ENCODE data around the gene MBTPS2. TPM values are rescaled to one million over a fixed set of nuclear protein-coding genes. Genes with fewer than 3 reads are reported as not detected.
"Not testable (repeated sequence)": the region's sequence is repeated elsewhere in the genome, so short reads cannot be mapped to it uniquely, and the experiment has no call there.

Gene MBTPS2
- total RNA-seq, result 1 to 10 TPM; 8.3 to 8.4 TPM

GRCh38 chrX:21839334-21840192 lies at the start of gene MBTPS2:
MBTPS2 (plus strand) TSS chrX:21839617; CDS start chrX:21839735, 118 bp downstream.
- peaks cover 18% of the 10 kb centered on the region for H3K4me1 Mint-ChIP-seq
- peaks cover 6% of the 10 kb centered on the region for H3K36me3 Mint-ChIP-seq (ENCODE audit: low read depth)
- no peaks in the 10 kb centered on the region for H3K9me3 Mint-ChIP-seq
- peak within 1 kb of the TSS; percentile 93 for H3K27ac Mint-ChIP-seq
- ChIA-PET POLR2A (interaction anchor here (0.6 kb wide), 3 partner anchors 132 to 367 kb away, joined by 3 to 4 read pairs (median 4); no protein-coding TSS in a partner anchor), CTCF (interaction anchor here (0.5 kb wide), 1 partner anchor 23 kb away, joined by 3 read pairs; no protein-coding TSS in a partner anchor)
- peak; percentile 82 for DNase-seq
- H3K27me3 Mint-ChIP-seq, result no peaks in the 10 kb centered on the region
- peak within 1 kb of the TSS; percentile 84 for H3K4me3 Mint-ChIP-seq

GRCh38 chrX:21798677-21799219 lies 40.7 kb upstream of the MBTPS2 start:
- ChIA-PET POLR2A (no interaction called here), CTCF (no interaction called here)
- H3K36me3 Mint-ChIP-seq (ENCODE audit: low read depth), result no peaks in the 10 kb centered on the region

DNA sequence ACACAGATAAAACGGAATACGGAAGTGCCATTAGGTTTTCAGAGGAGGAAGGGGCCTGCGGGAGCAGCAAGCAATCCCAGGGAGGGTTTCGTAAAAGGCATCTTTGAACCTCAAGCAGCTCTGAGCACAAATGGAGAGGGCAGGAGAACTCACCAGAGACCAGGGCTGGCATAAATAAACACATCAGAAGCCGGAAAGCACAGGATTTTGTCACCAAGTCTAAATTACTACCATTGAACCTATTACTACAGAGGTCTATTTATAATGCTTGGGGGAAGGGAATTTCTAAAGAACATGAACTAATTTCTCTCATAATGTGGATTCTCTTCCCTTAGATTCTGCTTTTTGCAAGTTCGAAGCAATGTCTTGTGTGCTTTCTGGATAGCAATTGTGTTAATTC lies 39.6 kb upstream of the MBTPS2 start:
- H3K4me1 Mint-ChIP-seq, result no peaks in the 10 kb centered on the region
- H3K27me3 Mint-ChIP-seq, result peaks cover 3% of the 10 kb centered on the region
- ChIA-PET POLR2A (no interaction called here), CTCF (no interaction called here)
- no peak overlapping the region for H3K27ac Mint-ChIP-seq
- H3K36me3 Mint-ChIP-seq (ENCODE audit: low read depth), result no peaks in the 10 kb centered on the region
- no peak for DNase-seq
- no peaks in the 10 kb centered on the region for H3K9me3 Mint-ChIP-seq
- H3K4me3 Mint-ChIP-seq, result no peak overlapping the region

More at GRCh38 chrX:21798677-21799219, 40.7 kb upstream of the MBTPS2 start:
- H3K4me1 Mint-ChIP-seq, result no peaks in the 10 kb centered on the region
- no peak overlapping the region for H3K4me3 Mint-ChIP-seq
- no peak for DNase-seq
- H3K9me3 Mint-ChIP-seq, result no peaks in the 10 kb centered on the region
- no peak overlapping the region for H3K27ac Mint-ChIP-seq
- H3K27me3 Mint-ChIP-seq, result peaks cover 3% of the 10 kb centered on the region

GRCh38 chrX:21800344-21800770 lies 39.1 kb upstream of the MBTPS2 start:
- Mint-ChIP-seq H3K36me3 (ENCODE audit: low read depth) (no peaks in the 10 kb centered on the region), H3K27ac (no peak overlapping the region), H3K4me1 (no peaks in the 10 kb centered on the region), H3K9me3 (no peaks in the 10 kb centered on the region), H3K4me3 (no peak overlapping the region), H3K27me3 (peaks cover under 1% of the 10 kb centered on the region)
- no peak for DNase-seq
- ChIA-PET POLR2A (no interaction called here), CTCF (no interaction called here)

DNA sequence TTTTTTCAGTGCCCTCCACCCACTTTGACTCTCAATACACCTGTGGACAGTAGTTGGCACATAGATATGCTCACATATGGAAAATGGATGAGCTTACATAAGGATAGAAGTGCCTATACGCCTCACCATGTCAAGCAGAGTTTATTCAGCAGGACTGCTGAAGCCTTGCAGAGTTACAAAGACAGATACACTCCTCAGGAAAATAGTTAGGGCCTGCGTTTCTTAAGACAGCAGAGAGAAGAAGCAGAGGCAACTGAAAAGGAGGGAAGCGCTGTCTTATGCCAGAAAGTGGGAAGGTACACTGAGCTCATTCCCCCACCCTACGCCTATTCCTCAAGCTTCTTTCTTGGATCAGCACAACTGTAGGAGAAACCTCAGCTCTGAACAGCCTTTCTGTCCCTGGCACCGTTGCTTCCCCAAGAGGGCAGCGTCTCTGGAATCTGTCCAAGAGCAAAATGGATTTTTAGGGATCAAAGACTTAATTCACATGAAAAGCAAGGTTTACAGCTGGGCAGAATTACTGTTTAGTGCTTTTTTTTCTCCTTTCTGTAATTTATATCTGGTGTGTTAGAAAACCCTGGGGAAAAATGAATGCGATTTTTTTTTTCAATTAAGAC lies 37.3 kb upstream of the MBTPS2 start:
- POLR2A ChIA-PET, result no interaction called here
- no peak overlapping the region for H3K27ac Mint-ChIP-seq
- CTCF ChIA-PET, result no interaction called here

GRCh38 chrX:21802839-21803238 lies 36.6 kb upstream of the MBTPS2 start:
- POLR2A ChIA-PET, result no interaction called here
- no peaks in the 10 kb centered on the region for H3K9me3 Mint-ChIP-seq
- no peaks in the 10 kb centered on the region for H3K4me1 Mint-ChIP-seq
- H3K27ac Mint-ChIP-seq, result no peak overlapping the region
- H3K36me3 Mint-ChIP-seq (ENCODE audit: low read depth), result no peaks in the 10 kb centered on the region
- DNase-seq, result no peak
- H3K4me3 Mint-ChIP-seq, result no peak overlapping the region
- H3K27me3 Mint-ChIP-seq, result no peaks in the 10 kb centered on the region
- CTCF ChIA-PET, result no interaction called here

More for the DNA sequence above, 37.3 kb upstream of the MBTPS2 start:
- H3K27me3 Mint-ChIP-seq, result no peaks in the 10 kb centered on the region
- H3K4me1 Mint-ChIP-seq, result no peaks in the 10 kb centered on the region
- no peaks in the 10 kb centered on the region for H3K9me3 Mint-ChIP-seq
- H3K4me3 Mint-ChIP-seq, result no peak overlapping the region
- DNase-seq, result no peak
- no peaks in the 10 kb centered on the region for H3K36me3 Mint-ChIP-seq (ENCODE audit: low read depth)

- Mint-ChIP-seq H3K4me1 (no peaks in the 10 kb centered on the region), H3K9me3 (no peaks in the 10 kb centered on the region), H3K27me3 (no peaks in the 10 kb centered on the region), H3K36me3 (ENCODE audit: low read depth) (no peaks in the 10 kb centered on the region), H3K27ac (no peak overlapping the region), H3K4me3 (no peak overlapping the region)
- ChIA-PET CTCF (no interaction called here), POLR2A (no interaction called here)
- DNase-seq, result no peak
Measured at GRCh38 chrX:21806691-21807090, 32.7 kb upstream of the MBTPS2 start.

DNA sequence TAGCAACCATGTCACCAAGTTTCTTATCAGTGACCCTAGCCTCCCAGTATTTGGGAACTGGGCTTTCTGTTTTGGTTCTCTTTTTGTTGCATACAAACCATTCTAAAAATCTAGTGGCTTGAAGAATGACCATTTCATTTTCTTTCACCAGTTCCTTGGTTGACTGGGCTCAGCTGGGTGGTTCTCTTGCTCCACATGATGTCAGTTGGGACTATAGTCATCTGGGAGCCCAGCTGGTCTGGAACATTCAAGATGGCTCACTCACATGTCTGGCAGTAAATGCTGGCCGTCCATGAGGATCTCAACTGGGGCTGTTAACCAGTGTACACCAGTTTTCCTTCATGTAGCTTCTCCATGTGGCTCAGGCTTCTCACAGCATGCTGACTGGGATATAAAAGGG lies 27.6 kb upstream of the MBTPS2 start:
- no peak overlapping the region for H3K4me3 Mint-ChIP-seq
- H3K27me3 Mint-ChIP-seq, result no peaks in the 10 kb centered on the region
- no peaks in the 10 kb centered on the region for H3K36me3 Mint-ChIP-seq (ENCODE audit: low read depth)
- DNase-seq, result no peak
- H3K9me3 Mint-ChIP-seq, result no peaks in the 10 kb centered on the region
- no peaks in the 10 kb centered on the region for H3K4me1 Mint-ChIP-seq
- H3K27ac Mint-ChIP-seq, result no peak overlapping the region
- CTCF ChIA-PET, result no interaction called here
- POLR2A ChIA-PET, result no interaction called here

DNA sequence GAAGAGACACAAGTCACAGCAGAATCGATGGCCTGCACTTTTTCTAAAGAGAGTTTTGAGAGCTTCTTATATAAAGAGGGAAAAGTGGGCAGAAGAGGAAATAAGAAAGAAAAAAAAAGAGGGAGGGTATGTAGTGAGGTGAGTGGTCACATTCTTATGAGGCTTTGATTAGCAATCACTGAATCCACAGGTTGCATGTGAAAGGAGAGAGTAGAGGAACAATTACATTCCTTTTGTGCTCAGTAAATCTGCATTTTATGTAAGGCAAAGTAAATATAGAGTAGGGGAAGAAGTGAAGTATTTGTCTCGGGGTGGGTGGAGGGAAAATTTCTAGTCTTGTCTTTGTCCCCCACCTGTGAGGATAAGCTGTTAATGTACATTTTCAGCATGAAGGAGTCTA lies 26.8 kb upstream of the MBTPS2 start:
- Mint-ChIP-seq H3K27me3 (no peaks in the 10 kb centered on the region), H3K4me3 (no peak overlapping the region), H3K4me1 (no peaks in the 10 kb centered on the region), H3K9me3 (no peaks in the 10 kb centered on the region), H3K27ac (no peak overlapping the region), H3K36me3 (ENCODE audit: low read depth) (no peaks in the 10 kb centered on the region)
- DNase-seq, result no peak
- CTCF ChIA-PET, result no interaction called here
- POLR2A ChIA-PET, result no interaction called here

DNA sequence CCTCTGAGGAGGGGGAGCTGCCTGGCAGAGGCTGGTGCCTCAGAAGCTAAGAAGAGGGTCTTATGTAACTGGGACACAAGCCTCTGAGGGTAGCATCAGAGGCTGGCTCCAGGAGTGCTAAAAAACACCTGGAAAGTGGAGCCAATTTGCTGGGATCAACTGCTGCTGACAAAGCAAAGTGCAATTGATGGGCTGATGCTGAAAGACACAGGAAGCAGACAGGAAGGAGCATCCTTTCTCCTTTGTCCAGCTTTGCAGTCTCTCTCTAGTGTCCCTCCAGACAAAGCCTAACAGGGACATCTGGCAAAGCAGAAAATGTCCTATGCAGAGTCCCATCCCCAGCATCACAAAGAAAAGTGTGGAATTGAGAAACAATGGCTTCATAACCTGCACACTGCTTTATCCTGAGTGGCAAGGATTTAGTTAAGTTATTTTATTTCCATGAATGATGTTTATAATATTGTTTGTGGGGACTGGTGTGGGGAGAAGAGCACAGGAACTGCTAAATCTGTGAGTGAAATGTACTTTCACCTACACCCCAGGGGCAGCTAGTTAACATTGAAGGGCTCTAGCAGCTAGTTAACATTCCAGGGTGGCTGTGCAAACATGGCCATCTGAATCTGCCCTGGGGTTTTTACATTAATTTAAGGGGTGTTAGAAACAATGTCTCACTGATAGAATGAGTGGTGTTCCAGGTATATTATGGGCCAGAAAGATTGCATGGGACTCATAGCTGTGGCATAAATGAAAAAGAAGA lies 25.6 kb upstream of the MBTPS2 start:
- Mint-ChIP-seq H3K27me3 (no peaks in the 10 kb centered on the region), H3K36me3 (ENCODE audit: low read depth) (no peaks in the 10 kb centered on the region), H3K9me3 (no peaks in the 10 kb centered on the region), H3K4me3 (no peak overlapping the region), H3K27ac (no peak overlapping the region), H3K4me1 (no peaks in the 10 kb centered on the region)
- no peak for DNase-seq
- ChIA-PET POLR2A (interaction anchor here (0.6 kb wide), 1 partner anchor 322 kb away, joined by 5 read pairs; no protein-coding TSS in a partner anchor), CTCF (no interaction called here)

GRCh38 chrX:21816136-21816535 lies 23.3 kb upstream of the MBTPS2 start:
- H3K36me3 Mint-ChIP-seq (ENCODE audit: low read depth), result no peaks in the 10 kb centered on the region
- CTCF ChIA-PET, result no interaction called here
- no peaks in the 10 kb centered on the region for H3K27me3 Mint-ChIP-seq
- no peak overlapping the region for H3K4me3 Mint-ChIP-seq
- POLR2A ChIA-PET, result no interaction called here
- no peak for DNase-seq
- no peak overlapping the region for H3K27ac Mint-ChIP-seq
- no peaks in the 10 kb centered on the region for H3K9me3 Mint-ChIP-seq
- no peaks in the 10 kb centered on the region for H3K4me1 Mint-ChIP-seq

DNA sequence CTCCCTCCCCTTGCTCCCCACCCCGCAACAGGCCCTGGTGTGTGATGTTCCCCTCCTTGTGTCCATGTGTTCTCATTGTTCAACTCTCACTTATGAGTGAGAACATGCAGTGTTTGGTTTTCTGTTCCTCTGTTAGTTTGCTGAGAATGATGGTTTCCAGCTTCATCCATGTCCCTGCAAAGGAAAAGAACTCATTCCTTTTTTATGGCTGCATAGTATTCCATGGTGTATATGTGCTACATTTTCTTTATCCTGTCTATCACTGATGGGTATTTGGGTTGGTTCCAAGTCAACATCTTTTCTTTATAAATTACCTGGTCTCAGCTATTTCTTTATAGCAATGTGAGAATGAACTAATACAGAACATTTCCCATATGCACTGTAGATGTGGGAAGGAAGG lies 19.2 kb upstream of the MBTPS2 start:
- H3K36me3 Mint-ChIP-seq (ENCODE audit: low read depth); DNase-seq; H3K27me3 Mint-ChIP-seq; CTCF ChIA-PET; H3K27ac Mint-ChIP-seq; POLR2A ChIA-PET; H3K4me1 Mint-ChIP-seq; H3K4me3 Mint-ChIP-seq; H3K9me3 Mint-ChIP-seq: not testable (repeated sequence)

GRCh38 chrX:21821875-21822274 lies 17.5 kb upstream of the MBTPS2 start:
- Mint-ChIP-seq H3K9me3 (no peaks in the 10 kb centered on the region), H3K27me3 (no peaks in the 10 kb centered on the region), H3K36me3 (ENCODE audit: low read depth) (no peaks in the 10 kb centered on the region), H3K27ac (no peak overlapping the region), H3K4me3 (no peak overlapping the region), H3K4me1 (no peaks in the 10 kb centered on the region)
- no peak for DNase-seq
- POLR2A ChIA-PET, result no interaction called here
- CTCF ChIA-PET, result interaction anchor here (0.9 kb wide), 1 partner anchor 14 kb away, joined by 3 read pairs; no protein-coding TSS in a partner anchor

Data from activated CD4-positive, alpha-beta T cell treated with anti-CD3 and anti-CD28 coated beads, Interleukin-2, amount 10 ng/mL, durations not matched to agents 7 days and 5 days (primary cell).